Measurements from ENCODE around the gene CCDC9.

CCDC9 gene

DNA sequence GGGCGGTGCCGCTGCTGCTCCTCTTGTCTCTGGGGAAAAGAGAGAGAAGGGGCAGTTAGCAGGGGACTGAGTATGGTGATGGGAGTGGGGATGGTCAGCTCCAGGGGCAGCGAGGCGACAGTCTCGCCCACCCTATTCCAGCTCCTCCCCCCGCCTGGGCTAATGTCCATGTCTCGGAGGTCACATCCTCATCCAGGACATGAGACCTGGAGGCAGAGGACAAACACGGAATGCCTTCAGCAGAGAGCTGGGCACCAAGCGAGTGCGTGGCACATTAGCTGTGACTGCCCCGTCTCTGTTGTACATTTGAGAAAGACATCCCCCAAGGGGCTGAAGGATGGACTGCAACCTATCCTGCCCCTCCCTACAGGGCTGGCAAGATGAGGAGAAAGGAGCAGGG is 34.4 kb upstream of the CCDC9 start:
- no peak overlapping the region for H3K4me3 ChIP-seq (ENCODE audit: control insufficient read depth, low read depth, low read length)
- TF ChIP-seq CTCF (conservative IDR thresholded peaks at IDR 0.05; ENCODE audit: control insufficient read depth, insufficient read depth, low read depth, low read length), result no peak
- DNase-seq (ENCODE audit: low read depth), result no peak

DNA sequence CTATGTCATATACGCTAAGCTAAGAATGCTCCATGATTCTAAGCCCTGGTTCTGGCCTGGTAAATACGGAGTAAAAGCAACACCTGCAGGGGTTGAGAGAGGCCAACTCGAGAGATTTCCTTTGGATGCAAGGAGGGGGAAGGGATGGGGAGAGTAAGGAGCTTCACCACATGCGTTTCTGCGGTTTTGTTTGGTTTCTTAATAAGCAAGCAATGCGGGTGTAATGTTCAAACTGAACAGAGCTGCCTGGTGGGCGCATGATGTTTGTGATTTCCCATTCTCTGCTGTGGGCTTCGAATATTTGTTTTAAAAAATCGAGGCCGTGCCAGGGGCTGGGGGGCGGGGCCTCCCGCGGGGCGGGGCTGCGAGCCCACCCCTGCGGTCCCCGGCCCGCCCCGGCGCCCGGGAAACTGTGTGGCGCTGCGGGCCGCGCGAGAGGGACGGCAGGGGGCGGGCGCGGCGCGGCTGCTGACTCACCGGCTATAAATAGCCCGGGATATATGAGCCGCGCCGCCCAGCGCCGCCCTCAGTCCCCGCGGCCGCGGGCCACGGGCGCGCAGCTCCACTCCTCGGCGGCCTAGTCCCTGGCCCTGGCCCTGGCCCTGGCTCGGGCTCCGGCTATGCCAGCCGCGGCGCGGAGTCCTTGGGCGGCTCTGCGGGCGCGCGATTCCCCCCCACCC is 30.4 kb upstream of the CCDC9 start:
- DNase-seq (ENCODE audit: low read depth), result peak; percentile 78
- H3K4me3 ChIP-seq (ENCODE audit: control insufficient read depth, low read depth, low read length), result no peak overlapping the region
- TF ChIP-seq CTCF (conservative IDR thresholded peaks at IDR 0.05; ENCODE audit: control insufficient read depth, insufficient read depth, low read depth, low read length), result no peak

DNA sequence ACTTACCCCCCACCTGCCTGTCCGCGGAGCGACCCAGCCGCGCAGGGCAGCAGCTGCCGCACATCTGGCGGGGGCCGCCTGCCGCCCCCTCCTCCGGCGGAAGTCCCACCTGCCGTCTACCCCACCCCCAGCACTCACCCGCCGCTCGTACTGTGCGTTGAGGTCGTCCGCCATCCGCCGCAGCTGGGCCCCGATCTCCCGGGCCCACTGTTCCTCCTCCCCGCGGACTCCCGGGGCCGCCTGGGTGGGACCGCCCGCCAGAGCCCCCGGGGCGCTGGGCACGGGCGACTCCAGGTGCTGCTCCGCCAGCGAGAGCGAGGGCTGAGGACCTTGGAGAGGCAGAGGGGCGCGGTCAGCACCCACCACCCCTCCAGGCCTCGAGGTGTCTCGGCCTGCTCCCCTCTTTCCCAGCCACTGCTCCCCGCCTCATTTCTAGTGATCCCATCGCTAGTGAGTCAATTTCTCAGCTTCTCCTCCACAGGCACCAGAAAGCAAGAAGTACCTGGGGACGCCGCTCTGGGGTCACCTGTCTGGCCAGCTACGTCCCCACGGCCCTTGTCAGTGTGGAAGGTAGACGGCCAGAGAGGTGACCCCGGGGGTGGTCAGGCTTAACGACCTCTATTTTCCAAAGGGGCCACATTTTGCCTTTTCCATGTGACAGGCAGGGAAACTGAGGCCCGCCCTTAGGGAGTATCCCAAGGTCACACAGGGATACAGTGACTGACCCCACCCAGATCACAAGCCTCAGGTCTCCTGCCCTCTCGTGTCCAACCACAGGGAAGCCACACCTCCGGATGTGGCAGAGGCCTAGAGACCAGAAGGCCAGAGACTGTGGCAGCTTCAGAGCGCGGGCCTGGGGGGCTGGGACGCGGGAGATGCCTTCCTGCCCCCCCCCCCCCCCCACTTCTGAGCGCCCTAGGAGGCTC is 29.6 kb upstream of the CCDC9 start:
- peak; percentile 73 for DNase-seq (ENCODE audit: low read depth)
- peak overlapping the region; percentile 49 for H3K4me3 ChIP-seq (ENCODE audit: control insufficient read depth, low read depth, low read length)
- no peak for TF ChIP-seq CTCF (conservative IDR thresholded peaks at IDR 0.05; ENCODE audit: control insufficient read depth, insufficient read depth, low read depth, low read length)

- TF ChIP-seq CTCF (conservative IDR thresholded peaks at IDR 0.05; ENCODE audit: control insufficient read depth, insufficient read depth, low read depth, low read length), result no peak
- peak; percentile 95 for DNase-seq (ENCODE audit: low read depth)
- peak overlapping the region; percentile 49 for H3K4me3 ChIP-seq (ENCODE audit: control insufficient read depth, low read depth, low read length)
These were observed 28.8 kb upstream of the CCDC9 start for GRCh38 chr19:47227352-47228167.

- H3K4me3 ChIP-seq (ENCODE audit: control insufficient read depth, low read depth, low read length), result peak overlapping the region; percentile 93
- DNase-seq (ENCODE audit: low read depth), result no peak
- no peak for TF ChIP-seq CTCF (conservative IDR thresholded peaks at IDR 0.05; ENCODE audit: control insufficient read depth, insufficient read depth, low read depth, low read length)
These were observed 28.0 kb upstream of the CCDC9 start for GRCh38 chr19:47228168-47228936.
